Activated CD8-positive, alpha-beta memory T cell treated with anti-CD3 and anti-CD28 coated beads for 36 hours (primary cell): ENCODE measurements around the gene EMILIN3. TPM values are rescaled to one million over a fixed set of nuclear protein-coding genes. Genes with fewer than 3 reads are reported as not detected.
"Not testable (repeated sequence)": the region's sequence is repeated elsewhere in the genome, so short reads cannot be mapped to it uniquely, and the experiment has no call there.

Source experiments
- CTCF ChIA-PET: fragments of 350-600 bp; sonication (Branson Sonifier 250); formaldehyde crosslinking; loops from one replicate; lab custom pipeline; 2021; ENCODE audit warnings: antibody characterized with exemption; lab: Charles Lee
- POLR2A ChIA-PET: fragments of 350-600 bp; sonication (Branson Sonifier 250); formaldehyde crosslinking; loops from one replicate; lab custom pipeline; 2021; ENCODE audit warnings: antibody characterized with exemption; lab: Charles Lee
- total RNA-seq, 2 experiments: library from RNA; stranded (reverse); gene quantifications; one replicate each; pipeline ENCODE4 v1.2.3, GENCODE V29; 2021

Gene EMILIN3
- total RNA-seq, 2 experiments from 2014 or later: not detected

DNA sequence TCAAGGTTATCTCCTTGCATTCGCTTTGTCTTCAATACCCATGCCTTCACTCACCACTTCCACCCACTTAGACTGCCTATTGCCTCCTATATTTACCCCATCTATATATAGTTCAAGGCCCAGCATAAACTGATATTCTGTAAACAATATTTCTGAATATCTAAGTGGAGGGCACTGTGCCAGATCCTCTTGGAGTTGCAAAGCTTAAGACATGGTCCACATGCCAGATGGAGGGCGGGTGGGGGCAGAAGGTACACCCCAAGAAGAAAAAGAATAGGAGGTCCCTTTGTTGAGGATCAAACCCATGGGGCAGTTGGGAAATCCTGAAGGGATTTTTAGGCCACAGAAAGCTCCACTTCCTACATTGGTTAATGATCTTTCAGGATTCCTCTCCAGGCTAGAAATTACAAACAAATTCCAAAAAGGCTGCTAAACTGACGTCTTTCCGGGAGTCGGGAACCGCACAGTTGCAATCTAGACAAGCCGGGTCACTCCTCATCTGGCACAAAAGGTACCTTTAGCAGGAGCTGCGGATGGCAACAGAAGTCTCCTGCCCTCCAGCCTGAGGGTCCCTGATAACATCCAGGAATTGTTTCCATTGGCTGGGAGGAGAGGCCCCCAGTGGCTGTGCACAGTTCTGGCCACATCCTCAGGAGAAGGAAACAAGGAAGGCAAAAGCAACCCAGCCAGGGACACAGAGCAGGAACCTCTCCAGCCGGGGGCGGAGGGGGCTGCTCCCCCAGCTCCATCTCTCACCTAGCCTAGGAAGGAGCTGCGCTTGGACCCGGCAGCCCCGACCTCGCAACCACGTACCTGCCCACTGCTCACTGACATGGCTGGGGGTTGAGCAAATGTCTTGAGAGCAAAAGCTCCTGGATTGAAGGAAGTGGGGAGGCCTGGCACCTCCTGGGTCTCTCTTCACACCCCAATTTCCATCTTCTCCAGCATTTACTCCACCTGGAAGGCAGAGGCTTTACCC, 31.9 kb downstream of the EMILIN3 start:
- ChIA-PET POLR2A (no interaction called here), CTCF (interaction anchor here (1.0 to 1.5 kb wide), 2 partner anchors 15 to 197 kb away, joined by 3 to 4 read pairs; partner anchors contain the start of gene PLCG1)

DNA sequence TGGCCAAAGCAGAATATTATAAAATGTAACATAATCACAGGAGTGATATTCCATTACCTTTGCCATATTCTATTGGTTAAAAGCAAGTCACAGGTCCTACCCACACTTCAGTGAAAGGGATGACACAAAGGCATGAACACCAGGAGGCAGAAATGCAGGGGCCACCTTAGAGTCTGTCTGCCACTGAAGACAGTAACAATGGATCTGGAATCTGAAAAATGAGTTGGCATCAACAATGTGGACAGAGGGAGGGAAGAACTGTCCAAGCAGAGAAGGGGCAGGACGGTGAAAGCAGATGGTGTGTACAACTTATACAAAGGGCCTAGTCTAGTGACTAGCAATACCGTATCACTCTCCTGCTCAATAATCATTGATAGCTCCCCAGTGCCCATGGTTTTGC, 32.6 kb downstream of the EMILIN3 start:
- ChIA-PET POLR2A (no interaction called here), CTCF (interaction anchor here (1.0 to 1.5 kb wide), 2 partner anchors 16 to 196 kb away, joined by 3 to 4 read pairs; partner anchors contain the start of gene PLCG1)

DNA sequence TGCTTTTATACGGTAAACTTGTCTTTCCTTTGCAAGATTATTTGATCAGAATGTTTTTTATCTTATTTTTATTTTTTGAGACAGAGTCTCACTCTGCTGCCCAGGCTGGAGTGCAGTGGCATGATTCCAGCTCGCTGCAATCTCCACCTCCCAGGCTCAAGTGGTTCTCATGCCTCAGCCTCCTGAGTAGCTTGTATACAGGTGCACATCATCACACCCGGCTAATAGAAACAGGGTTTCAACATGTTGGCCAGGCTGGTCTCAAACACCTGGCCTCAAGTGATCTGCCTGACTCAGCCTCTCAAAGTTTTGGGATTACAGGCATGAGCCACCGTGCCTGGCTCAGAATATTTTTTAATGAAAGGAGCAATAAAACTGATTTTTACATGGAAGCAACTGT, 34.9 kb downstream of the EMILIN3 start:
- ChIA-PET POLR2A (no interaction called here), CTCF (no interaction called here)

DNA sequence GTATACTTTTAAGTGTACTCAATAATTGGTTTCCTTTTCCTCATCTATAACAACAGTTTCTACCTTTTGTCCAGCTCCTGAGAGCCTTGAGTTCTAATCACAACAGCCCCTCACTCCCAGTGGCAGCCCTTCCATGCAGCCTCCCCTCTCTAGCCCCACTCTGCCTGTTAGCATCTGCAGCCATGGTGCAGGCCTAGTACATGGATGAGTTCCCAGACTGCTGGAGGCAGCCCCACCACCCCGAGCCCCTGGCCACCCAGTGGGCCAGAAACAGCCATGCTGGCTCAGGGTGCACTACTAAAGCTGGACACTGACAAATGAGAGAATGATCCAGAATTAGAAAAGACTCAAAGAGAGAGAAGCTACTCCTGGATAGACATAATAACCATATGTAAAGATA, 35.7 kb downstream of the EMILIN3 start:
- CTCF ChIA-PET: no interaction called here
- POLR2A ChIA-PET: no interaction called here

DNA sequence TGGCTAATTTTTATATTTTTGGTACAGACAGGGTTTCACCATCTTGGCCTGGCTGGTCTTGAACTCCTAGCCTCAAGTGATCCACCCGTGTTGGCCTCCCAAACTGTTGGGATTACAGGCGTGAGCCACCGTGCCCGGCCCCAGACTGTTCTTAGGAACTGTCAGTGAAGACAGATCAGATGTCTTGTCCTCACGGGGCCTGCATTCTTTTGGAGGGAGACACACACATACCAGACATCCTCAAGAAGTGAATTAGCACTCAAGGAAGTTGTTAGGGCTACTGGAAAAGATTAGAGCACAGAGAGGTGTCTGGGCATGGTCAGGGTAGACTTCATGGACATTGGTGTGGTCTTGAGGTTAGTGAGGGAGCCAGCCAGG, 36.3 kb downstream of the EMILIN3 start:
- ChIA-PET CTCF (interaction anchor here (0.6 kb wide), 1 partner anchor 8 kb away, joined by 3 read pairs; no protein-coding TSS in a partner anchor), POLR2A (interaction anchor here (0.8 to 1.6 kb wide), 2 partner anchors 10 to 12 kb away, joined by 4 read pairs; partner anchors contain the start of gene LPIN3)

DNA sequence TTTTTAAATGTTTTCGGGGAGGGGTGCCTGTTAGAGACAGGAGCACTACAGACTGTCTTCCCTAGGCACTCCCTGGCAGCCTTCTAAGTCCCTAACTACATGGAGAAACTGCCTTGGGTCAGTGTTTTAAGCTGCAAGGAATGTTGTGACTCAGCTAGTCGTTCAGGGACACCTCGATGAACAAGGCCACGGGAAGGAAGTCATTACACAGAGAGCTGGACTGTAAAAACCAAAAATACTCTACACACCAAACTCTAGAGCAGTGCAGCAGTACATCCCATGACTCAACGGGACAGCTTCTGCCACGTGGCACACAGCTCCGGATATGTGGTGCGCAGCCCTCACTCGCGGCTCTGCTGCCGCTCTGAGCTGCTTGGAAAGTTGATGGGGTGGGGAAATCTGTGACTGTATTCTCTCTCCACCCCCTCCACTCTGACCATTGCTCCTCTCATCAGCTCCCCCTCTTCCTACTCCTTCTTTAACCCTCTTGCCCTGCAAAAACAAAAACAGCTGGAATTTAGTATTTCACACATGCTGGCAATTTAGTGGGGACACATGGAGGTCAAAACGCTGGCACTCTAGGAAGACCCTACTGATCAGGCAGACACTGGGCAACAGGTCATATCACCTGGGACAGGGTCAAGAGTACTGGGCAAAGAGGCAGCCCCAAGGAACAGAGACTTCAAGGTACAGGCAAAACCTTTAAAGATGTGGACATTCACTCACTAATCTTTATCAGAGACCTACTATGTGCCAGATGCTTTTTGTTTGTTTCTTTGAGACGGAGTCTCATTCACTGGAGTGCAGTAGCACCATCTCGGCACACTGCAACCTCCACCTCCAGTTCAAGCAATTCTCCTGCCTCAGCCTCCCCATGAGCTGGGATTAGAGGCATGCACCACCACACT, 36.9 kb downstream of the EMILIN3 start:
- POLR2A ChIA-PET: interaction anchor here (0.8 to 1.6 kb wide), 3 partner anchors 11 to 195 kb away, joined by 4 read pairs; partner anchors contain the start of gene LPIN3

DNA sequence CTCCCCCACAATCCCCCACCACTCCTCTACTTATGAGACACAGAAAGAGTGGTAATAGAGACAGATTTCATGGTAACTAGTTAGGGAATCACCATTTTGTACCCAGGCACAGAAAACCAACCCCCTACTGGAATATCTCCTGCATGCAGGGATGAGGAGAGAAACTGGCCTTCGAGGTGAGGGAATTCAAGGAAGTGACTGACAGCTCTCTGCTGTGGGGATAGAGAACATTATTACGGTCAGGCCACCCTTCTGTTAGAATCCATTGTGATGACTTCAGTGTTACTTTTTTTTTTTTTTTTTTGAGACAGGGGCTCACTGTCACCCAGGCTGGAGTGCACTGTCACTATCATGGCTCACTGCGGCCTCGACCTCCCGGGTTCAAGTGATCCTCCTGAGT, 39.4 kb downstream of the EMILIN3 start:
- CTCF ChIA-PET: interaction anchor here (1.0 kb wide), 1 partner anchor 9 kb away, joined by 4 read pairs; no protein-coding TSS in a partner anchor

More for the DNA sequence above, 36.9 kb downstream of the EMILIN3 start:
- CTCF ChIA-PET: interaction anchor here (0.6 to 0.8 kb wide), 2 partner anchors 9 to 10 kb away, joined by 3 read pairs; no protein-coding TSS in a partner anchor

DNA sequence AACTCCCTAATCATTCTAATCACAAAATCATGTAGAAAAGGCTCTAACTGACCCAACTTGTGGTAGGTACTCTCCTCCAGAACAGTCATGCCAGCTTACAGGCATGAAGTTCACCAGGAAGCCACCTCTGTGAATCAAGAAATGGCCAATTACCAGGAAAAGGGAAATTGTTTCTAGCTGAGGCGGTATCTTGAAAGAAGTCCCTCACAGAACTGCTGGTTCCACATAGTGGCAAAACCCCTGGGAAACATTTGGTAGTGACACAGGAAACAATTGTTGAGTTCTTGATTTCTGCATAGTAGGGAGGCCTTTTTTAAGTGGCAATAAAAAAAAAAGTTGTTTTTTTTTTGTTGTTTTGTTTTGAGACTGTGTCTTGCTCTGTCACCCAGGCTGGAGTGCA, 45.6 kb downstream of the EMILIN3 start:
- ChIA-PET CTCF (interaction anchor here (0.7 kb wide), 1 partner anchor 315 kb away, joined by 3 read pairs; no protein-coding TSS in a partner anchor), POLR2A (no interaction called here)

More for the DNA sequence above, 39.4 kb downstream of the EMILIN3 start:
- POLR2A ChIA-PET: no interaction called here

DNA sequence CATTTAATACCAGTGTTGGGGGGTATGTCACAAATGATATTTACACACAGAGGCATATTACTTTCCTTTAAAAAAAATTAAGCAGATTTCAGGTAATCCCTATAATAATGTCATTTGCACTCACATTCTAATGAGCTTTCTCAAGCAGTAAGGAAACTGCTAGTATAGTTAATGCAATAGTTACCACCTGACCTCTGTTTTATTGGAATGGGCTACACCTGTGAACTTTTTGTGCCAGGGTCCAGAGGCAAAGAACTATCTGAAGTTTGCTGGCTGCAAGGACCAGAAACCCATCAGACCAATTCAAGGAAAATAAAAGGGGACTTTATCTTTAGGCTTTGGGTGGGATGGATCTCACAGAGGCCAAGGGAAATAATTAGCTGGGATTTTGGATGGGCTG, 46.2 kb downstream of the EMILIN3 start:
- CTCF ChIA-PET: no interaction called here
- POLR2A ChIA-PET: no interaction called here

DNA sequence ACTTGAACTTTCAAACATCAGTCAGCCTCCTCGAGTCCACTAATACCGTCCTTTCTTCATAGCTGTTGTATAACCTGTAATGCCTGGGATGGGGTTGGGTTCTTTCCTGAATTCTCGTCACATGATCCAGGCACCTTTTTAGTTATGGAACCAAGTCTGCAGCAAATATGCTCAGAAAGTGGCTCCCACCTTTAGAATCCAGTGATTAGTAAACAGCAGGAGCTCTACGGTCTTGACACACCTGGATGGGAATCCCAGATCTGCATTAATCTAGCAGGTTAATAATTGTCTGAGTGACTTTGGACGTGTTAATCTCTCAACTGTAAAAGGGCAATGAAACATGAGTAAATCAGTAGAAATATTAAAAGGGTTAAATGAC, 48.4 kb downstream of the EMILIN3 start:
- CTCF ChIA-PET: interaction anchor here (1.0 to 1.2 kb wide), 2 partner anchors 9 to 183 kb away, joined by 3 to 4 read pairs; no protein-coding TSS in a partner anchor

DNA sequence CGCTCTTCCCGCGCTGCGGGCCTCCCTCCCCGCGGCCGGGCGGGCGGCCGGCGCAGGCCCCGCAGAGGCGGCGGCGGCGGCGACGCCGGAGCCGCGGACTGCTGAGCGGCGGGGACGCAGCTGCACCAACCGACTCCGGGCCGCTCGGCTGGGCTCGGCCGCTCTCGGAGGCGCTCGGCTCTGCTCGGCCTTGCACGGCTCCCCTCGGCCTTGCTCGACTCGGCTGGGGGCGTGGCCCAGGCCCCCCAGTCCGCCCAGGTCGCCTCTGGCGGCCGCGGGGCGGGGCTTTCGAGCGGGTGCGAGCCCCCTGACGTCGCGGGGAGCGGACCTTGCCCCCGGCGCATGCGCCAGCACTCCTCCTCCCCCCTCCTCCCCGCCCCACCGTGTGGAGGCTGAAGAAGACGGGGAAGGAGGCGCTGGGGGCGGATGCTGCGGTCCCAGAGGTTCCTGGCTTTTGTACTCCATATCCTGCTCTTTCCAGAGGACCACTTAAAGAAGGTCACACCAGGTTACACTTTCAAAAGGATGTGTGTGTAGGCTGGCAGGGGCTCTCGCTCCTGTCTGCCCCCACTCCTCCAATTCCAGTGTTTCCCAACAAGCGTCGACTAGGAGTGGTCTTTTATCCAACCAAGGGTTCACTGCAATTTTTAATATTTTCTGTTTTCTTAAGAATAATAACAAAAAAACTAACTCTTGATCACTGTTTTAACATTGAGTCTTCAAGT, 48.9 kb downstream of the EMILIN3 start, which contains the start of gene ZHX3:
Gene ZHX3 (minus strand): TSS at position 186 of the 725 bp plus-strand sequence. CDS start 112,815 bp downstream, outside the sequence.
- POLR2A ChIA-PET: interaction anchor here (1.7 kb wide), 1 partner anchor 160 kb away, joined by 6 read pairs; no protein-coding TSS in a partner anchor

More for the DNA sequence above, 48.4 kb downstream of the EMILIN3 start:
- POLR2A ChIA-PET: interaction anchor here (1.0 to 1.7 kb wide), 2 partner anchors 11 to 160 kb away, joined by 4 to 6 read pairs; no protein-coding TSS in a partner anchor

DNA sequence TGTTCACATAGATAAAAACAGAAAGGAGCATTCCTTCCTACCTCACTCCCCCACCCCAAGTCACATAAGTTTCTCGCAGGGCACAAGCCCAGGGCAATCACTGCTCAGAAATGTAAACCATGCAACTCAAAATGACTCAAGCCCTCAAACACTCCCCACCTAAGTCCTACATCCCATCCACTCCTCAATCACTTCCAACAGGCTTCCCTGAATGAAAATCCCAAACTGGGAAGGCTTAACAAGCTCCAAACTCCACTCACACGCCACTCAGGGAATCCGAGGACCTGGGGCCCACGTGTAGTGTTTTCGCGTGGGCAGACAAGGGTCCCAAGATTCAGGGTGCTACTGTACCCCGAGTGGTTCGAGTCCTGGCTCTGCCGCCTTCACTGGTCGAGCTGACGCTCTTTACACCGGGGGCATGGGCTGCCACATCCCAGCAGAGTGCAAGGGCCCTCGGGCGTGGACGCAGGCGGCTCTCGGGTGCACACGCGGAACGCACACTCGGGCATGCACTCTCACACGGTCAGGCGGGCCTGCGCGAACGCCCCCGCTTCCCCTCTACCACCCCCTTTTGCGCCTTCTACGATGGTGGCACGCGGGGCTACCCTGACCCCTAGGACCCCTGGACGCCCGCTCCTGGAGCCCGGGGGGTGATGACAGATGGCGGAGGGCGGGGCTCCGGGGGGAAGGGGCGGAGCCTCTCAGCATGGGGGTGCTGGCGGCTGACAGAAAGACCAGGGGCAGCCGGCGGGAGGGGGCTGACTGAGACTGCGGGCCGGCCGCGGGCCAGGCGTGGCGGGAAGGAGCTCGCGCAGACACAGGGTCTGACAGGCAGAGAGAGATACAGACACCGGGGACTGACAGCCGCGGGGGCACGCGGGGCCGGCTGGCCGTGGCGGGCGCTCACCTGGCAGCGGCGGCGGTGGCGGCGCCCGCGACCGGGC, 49.7 kb downstream of the EMILIN3 start:
- CTCF ChIA-PET: no interaction called here

More for the DNA sequence above, 48.9 kb downstream of the EMILIN3 start, which contains the start of gene ZHX3:
- CTCF ChIA-PET: interaction anchor here (1.0 kb wide), 1 partner anchor 9 kb away, joined by 4 read pairs; no protein-coding TSS in a partner anchor

DNA sequence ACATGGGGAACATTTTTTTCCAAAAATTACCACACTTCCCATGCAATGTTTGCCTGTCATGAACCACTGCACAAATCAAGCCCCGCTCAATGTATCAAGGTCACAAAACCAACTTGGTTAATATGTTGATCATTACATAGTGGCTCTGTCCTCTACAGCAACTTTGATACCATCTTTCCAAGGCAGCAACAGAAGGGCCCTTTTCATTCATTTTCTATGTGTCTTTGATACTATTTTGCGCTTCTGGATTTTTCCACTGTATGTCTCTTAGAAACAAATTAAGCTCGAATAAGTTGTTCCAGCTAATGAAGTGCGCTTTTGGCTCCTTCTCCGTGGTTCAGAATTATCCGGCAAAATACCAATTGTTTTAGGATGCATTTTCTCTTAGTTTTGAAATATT, 50.6 kb downstream of the EMILIN3 start:
- ChIA-PET CTCF (no interaction called here), POLR2A (interaction anchor here (1.0 kb wide), 1 partner anchor 9 kb away, joined by 4 read pairs; no protein-coding TSS in a partner anchor)

More for the DNA sequence above, 49.7 kb downstream of the EMILIN3 start:
- POLR2A ChIA-PET: interaction anchor here (1.0 to 1.7 kb wide), 2 partner anchors 10 to 159 kb away, joined by 4 to 6 read pairs; no protein-coding TSS in a partner anchor

DNA sequence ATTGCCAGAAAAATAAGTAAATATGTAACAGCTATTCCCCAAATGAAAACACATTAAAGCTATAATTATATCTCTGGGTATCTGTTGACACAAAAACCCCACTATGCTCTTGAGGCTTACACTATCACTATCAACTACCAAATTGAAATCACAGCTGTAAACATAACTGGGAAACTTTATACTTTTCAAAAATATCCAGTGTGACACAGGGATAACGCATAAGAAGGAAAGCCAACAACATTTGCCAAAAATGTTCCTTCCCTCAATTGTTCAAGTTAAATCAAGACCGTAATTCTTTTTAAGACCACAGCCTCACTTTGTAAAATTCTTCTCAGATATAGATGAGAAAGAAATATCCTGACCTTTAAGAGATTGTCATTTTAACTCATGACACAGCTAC, 52.2 kb downstream of the EMILIN3 start:
- POLR2A ChIA-PET: no interaction called here
- CTCF ChIA-PET: interaction anchor here (1.1 kb wide), 1 partner anchor 179 kb away, joined by 3 read pairs; no protein-coding TSS in a partner anchor

DNA sequence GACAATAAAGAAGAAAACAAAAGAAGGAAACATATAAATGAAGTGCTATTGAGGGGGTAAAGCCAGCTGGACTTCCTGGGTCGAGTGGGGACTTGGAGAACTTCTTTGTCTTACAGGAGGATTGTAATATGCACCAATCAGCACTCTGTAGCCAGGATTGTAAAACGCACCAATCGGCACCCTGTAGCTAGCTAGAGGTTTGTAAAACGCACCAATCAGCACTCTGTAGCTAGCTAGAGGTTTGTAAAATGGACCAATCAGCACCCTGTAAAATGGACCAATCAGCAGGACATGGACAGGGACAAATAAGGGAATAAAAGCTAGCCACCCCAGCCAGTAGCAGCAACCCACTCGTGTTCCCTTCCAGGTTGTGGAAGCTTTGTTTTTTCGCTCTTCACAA, 54.6 kb downstream of the EMILIN3 start:
- CTCF ChIA-PET, POLR2A ChIA-PET: not testable (repeated sequence)
